ENCODE results near the gene PRAC1.

The PRAC1 gene

GRCh38 chr17:48730240-48730550, 7.9 kb upstream of the PRAC1 start:
- Histone ChIP-seq H2AFZ (no peak overlapping the region), H3K4me1 (no peaks in the 10 kb centered on the region), H3K4me2 (ENCODE audit: low read length) (no peak overlapping the region), H3K4me3 (ENCODE audit: low read depth, low read length) (no peak overlapping the region), H3K9ac (no peak overlapping the region), H3K27me3 (ENCODE audit: control insufficient read depth, insufficient read depth, low read length) (peaks cover 40% of the 10 kb centered on the region), H3K79me2 (no peaks in the 10 kb centered on the region), H3K9me3 (ENCODE audit: control insufficient read depth, low read length) (no peaks in the 10 kb centered on the region), H3K27ac (no peak overlapping the region), H3K36me3 (ENCODE audit: control insufficient read depth, insufficient read depth, low read length) (no peaks in the 10 kb centered on the region)
- no peak for TF ChIP-seq CTCF (IDR thresholded peaks at IDR 0.05)

GRCh38 chr17:48729335-48730239, 7.3 kb upstream of the PRAC1 start:
- no peaks in the 10 kb centered on the region for H3K9me3 ChIP-seq (ENCODE audit: control insufficient read depth, low read length)
- H3K4me2 ChIP-seq (ENCODE audit: low read length) = no peak overlapping the region
- H3K4me3 ChIP-seq (ENCODE audit: low read depth, low read length) = no peak overlapping the region
- TF ChIP-seq CTCF (IDR thresholded peaks at IDR 0.05) = no peak
- H3K27ac ChIP-seq = no peak overlapping the region
- H3K79me2 ChIP-seq = no peaks in the 10 kb centered on the region
- no peak overlapping the region for H2AFZ ChIP-seq
- no peak overlapping the region for H3K9ac ChIP-seq
- no peaks in the 10 kb centered on the region for H3K36me3 ChIP-seq (ENCODE audit: control insufficient read depth, insufficient read depth, low read length)
- H3K27me3 ChIP-seq (ENCODE audit: control insufficient read depth, insufficient read depth, low read length) = peaks cover 40% of the 10 kb centered on the region
- H3K4me1 ChIP-seq = no peaks in the 10 kb centered on the region

GRCh38 chr17:48728232-48729231, 6.2 kb upstream of the PRAC1 start, which contains the start of gene HOXB13:
TSS of gene HOXB13 (minus strand) at chr17:48728750. CDS start at chr17:48728593, 157 bp downstream.
- no peaks in the 10 kb centered on the region for H3K4me1 ChIP-seq
- no peak within 1 kb of the TSS for H3K4me3 ChIP-seq (ENCODE audit: low read depth, low read length)
- TF ChIP-seq CTCF (IDR thresholded peaks at IDR 0.05) = no peak
- H3K36me3 ChIP-seq (ENCODE audit: control insufficient read depth, insufficient read depth, low read length) = no peaks in the 10 kb centered on the region
- H3K79me2 ChIP-seq = no peaks in the 10 kb centered on the region
- H2AFZ ChIP-seq = no peak within 1 kb of the TSS
- H3K9ac ChIP-seq = no peak within 1 kb of the TSS
- H3K27me3 ChIP-seq (ENCODE audit: control insufficient read depth, insufficient read depth, low read length) = peaks cover 41% of the 10 kb centered on the region
- H3K4me2 ChIP-seq (ENCODE audit: low read length) = no peak within 1 kb of the TSS
- H3K9me3 ChIP-seq (ENCODE audit: control insufficient read depth, low read length) = no peaks in the 10 kb centered on the region
- no peak within 1 kb of the TSS for H3K27ac ChIP-seq

- Histone ChIP-seq H3K27ac (no peak overlapping the region), H3K9ac (no peak overlapping the region), H3K4me1 (no peaks in the 10 kb centered on the region), H3K27me3 (ENCODE audit: control insufficient read depth, insufficient read depth, low read length) (peaks cover 41% of the 10 kb centered on the region), H3K36me3 (ENCODE audit: control insufficient read depth, insufficient read depth, low read length) (no peaks in the 10 kb centered on the region), H3K4me3 (ENCODE audit: low read depth, low read length) (no peak overlapping the region), H3K4me2 (ENCODE audit: low read length) (no peak overlapping the region), H3K79me2 (no peaks in the 10 kb centered on the region), H3K9me3 (ENCODE audit: control insufficient read depth, low read length) (no peaks in the 10 kb centered on the region), H2AFZ (no peak overlapping the region)
- no peak for TF ChIP-seq CTCF (IDR thresholded peaks at IDR 0.05)
These were observed 5.3 kb upstream of the PRAC1 start for GRCh38 chr17:48727415-48728175.
